ENCODE measurements around the gene MRPL28. TPM values are rescaled to one million over a fixed set of nuclear protein-coding genes. Genes with fewer than 3 reads are reported as not detected.
"Not testable (repeated sequence)": the region's sequence is repeated elsewhere in the genome, so short reads cannot be mapped to it uniquely, and the experiment has no call there.

Gene MRPL28
- total RNA-seq: 10 to 100 TPM; 58.3 to 73.4 (median 61.3) TPM

- H3K4me1 ChIP-seq: peaks cover 0 to 17% (median 13%) of the 10 kb centered on the region in 4 donors
- DNase-seq: peak; percentile 93 to 98 (median 94)
- H3K27ac ChIP-seq: peak within 1 kb of the TSS; percentile 50 to 66 (median 62)
- peak within 1 kb of the TSS; percentile 51 to 67 (median 57) for H3K4me3 ChIP-seq
- H3K36me3 ChIP-seq: peaks cover 0 to 66% (median 0%) of the 10 kb centered on the region in 3 donors
- TF ChIP-seq POLR2A (IDR thresholded peaks at IDR 0.05) (no peak), CTCF (IDR thresholded peaks at IDR 0.05) (no peak)
- no peaks in the 10 kb centered on the region for H3K27me3 ChIP-seq
- H3K9me3 ChIP-seq: no peaks in the 10 kb centered on the region
Measured at GRCh38 chr16:370443-370842, at the start of gene MRPL28. Gene MRPL28 (minus strand): TSS chr16:370538. CDS start chr16:370218, 320 bp downstream.

- H3K27ac ChIP-seq, H3K27me3 ChIP-seq, H3K4me1 ChIP-seq, H3K4me3 ChIP-seq, DNase-seq, H3K9me3 ChIP-seq: not testable (repeated sequence)
- peaks cover 0 to 22% (median 0%) of the 10 kb centered on the region in 3 donors for H3K36me3 ChIP-seq
Measured at GRCh38 chr16:415170-415498, 44.8 kb upstream of the MRPL28 start.

- H3K9me3 ChIP-seq: no peaks in the 10 kb centered on the region
- no peaks in the 10 kb centered on the region for H3K27me3 ChIP-seq
- H3K4me1 ChIP-seq: no peaks in the 10 kb centered on the region
- no peak for DNase-seq
- no peak overlapping the region for H3K4me3 ChIP-seq
- peaks cover 0 to 28% (median 0%) of the 10 kb centered on the region in 3 donors for H3K36me3 ChIP-seq
- TF ChIP-seq CTCF (IDR thresholded peaks at IDR 0.05): no peak
- no peak overlapping the region for H3K27ac ChIP-seq
Measured at GRCh38 chr16:414395-415169, 44.2 kb upstream of the MRPL28 start.

GRCh38 chr16:411576-412265 lies 41.4 kb upstream of the MRPL28 start:
- no peak for DNase-seq
- no peak for TF ChIP-seq CTCF (IDR thresholded peaks at IDR 0.05)
- no peak for TF ChIP-seq POLR2A (IDR thresholded peaks at IDR 0.05)
- H3K36me3 ChIP-seq: peaks cover 0 to 28% (median 0%) of the 10 kb centered on the region in 3 donors

GRCh38 chr16:410516-411178 lies 40.3 kb upstream of the MRPL28 start:
- H3K27ac ChIP-seq: no peak overlapping the region
- TF ChIP-seq CTCF (IDR thresholded peaks at IDR 0.05) (no peak), POLR2A (IDR thresholded peaks at IDR 0.05) (no peak)
- H3K36me3 ChIP-seq: peaks cover 0 to 28% (median 0%) of the 10 kb centered on the region in 3 donors
- no peaks in the 10 kb centered on the region for H3K27me3 ChIP-seq
- no peak overlapping the region for H3K4me3 ChIP-seq
- DNase-seq: no peak
- no peaks in the 10 kb centered on the region for H3K9me3 ChIP-seq
- no peaks in the 10 kb centered on the region for H3K4me1 ChIP-seq

More at GRCh38 chr16:411576-412265, 41.4 kb upstream of the MRPL28 start:
- H3K4me1 ChIP-seq: no peaks in the 10 kb centered on the region
- H3K4me3 ChIP-seq: no peak overlapping the region
- H3K9me3 ChIP-seq: no peaks in the 10 kb centered on the region
- H3K27ac ChIP-seq: no peak overlapping the region
- no peaks in the 10 kb centered on the region for H3K27me3 ChIP-seq

- TF ChIP-seq POLR2A (IDR thresholded peaks at IDR 0.05) (no peak), CTCF (IDR thresholded peaks at IDR 0.05) (no peak)
- DNase-seq: no peak
- Histone ChIP-seq H3K27ac (no peak overlapping the region), H3K9me3 (no peaks in the 10 kb centered on the region), H3K4me3 (no peak overlapping the region), H3K27me3 (no peaks in the 10 kb centered on the region), H3K36me3 (peaks cover 0 to 27% (median 0%) of the 10 kb centered on the region in 3 donors), H3K4me1 (peaks cover 0 to 11% (median 0%) of the 10 kb centered on the region in 4 donors)
Measured at GRCh38 chr16:407253-407652, 36.9 kb upstream of the MRPL28 start.

All from Peyer's patch (tissue), 4 donors.